OCI-LY7 (cell line): ENCODE results near the gene SEMA3C.

Source experiments
- EZH2phosphoT487 ChIP-seq: fragments of 200-600 bp; sonication (generic); IDR thresholded peaks from 2 replicates; pipeline ENCODE4 v1.6.1; 2018; ENCODE audit warnings: low read depth, borderline replicate concordance, mild to moderate bottlenecking, mixed run types, antibody characterized with exemption, low read length, moderate library complexity, mixed read lengths
- TF ChIP-seq, protein P1 (sequence below): fragments of 200-600 bp; sonication (generic); conservative IDR thresholded peaks from 2 replicates; pipeline ENCODE4 v1.5.1; 2014; ENCODE audit warnings: mild to moderate bottlenecking, antibody characterized with exemption, low read length, moderate library complexity, mixed read lengths

- TF ChIP-seq, protein P1, sequence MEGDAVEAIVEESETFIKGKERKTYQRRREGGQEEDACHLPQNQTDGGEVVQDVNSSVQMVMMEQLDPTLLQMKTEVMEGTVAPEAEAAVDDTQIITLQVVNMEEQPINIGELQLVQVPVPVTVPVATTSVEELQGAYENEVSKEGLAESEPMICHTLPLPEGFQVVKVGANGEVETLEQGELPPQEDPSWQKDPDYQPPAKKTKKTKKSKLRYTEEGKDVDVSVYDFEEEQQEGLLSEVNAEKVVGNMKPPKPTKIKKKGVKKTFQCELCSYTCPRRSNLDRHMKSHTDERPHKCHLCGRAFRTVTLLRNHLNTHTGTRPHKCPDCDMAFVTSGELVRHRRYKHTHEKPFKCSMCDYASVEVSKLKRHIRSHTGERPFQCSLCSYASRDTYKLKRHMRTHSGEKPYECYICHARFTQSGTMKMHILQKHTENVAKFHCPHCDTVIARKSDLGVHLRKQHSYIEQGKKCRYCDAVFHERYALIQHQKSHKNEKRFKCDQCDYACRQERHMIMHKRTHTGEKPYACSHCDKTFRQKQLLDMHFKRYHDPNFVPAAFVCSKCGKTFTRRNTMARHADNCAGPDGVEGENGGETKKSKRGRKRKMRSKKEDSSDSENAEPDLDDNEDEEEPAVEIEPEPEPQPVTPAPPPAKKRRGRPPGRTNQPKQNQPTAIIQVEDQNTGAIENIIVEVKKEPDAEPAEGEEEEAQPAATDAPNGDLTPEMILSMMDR = no peak
- no peak for TF ChIP-seq EZH2phosphoT487
Measured at GRCh38 chr7:80924090-80924489, 5.2 kb upstream of the SEMA3C start.
